Activated CD4-positive, alpha-beta T cell treated with anti-CD3 and anti-CD28 coated beads, Interleukin-2, amount 50 U/mL, for 16 hours (primary cell): Measurements from ENCODE around the gene HOXC10.
A peak's percentile ranks its signal among the peaks of the same experiment; 100 is the strongest.

Source experiments
- DNase-seq: peaks from one replicate; pipeline ENCODE4 v3.0.0-alpha.2; 2020

HOXC10 gene

GRCh38 chr12:54030889-54031471 is 46.0 kb downstream of the HOXC10 start:
- no peak for DNase-seq

DNA sequence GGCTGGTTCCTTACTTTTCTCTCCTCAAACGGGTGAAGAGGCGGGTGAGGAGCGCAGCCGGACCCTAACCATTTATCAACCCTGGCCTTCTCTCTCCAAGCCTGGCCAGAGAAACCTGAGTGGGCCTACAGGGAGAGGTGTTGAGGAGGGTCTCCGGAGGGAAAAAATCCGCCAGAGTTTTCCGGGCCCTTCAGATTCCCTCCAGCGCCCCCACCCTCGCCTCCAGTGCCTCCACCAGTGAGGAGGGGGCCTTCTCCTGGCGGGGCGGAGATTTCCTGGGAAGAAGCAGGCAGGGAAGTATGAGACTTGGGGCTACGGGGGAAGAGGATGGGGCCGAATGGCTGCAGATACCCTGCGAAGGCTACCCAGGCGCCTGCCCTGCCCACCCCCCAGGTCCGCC is 46.5 kb downstream of the HOXC10 start:
- no peak for DNase-seq

- DNase-seq = no peak
Measured at GRCh38 chr12:54032086-54032619, 47.2 kb downstream of the HOXC10 start.

- DNase-seq = peak; percentile 63
Measured at GRCh38 chr12:54032627-54033100, 47.7 kb downstream of the HOXC10 start, which contains the start of gene HOXC5. TSS of gene HOXC5 (plus strand) at chr12:54033050. CDS start at chr12:54033123, 73 bp downstream.

DNA sequence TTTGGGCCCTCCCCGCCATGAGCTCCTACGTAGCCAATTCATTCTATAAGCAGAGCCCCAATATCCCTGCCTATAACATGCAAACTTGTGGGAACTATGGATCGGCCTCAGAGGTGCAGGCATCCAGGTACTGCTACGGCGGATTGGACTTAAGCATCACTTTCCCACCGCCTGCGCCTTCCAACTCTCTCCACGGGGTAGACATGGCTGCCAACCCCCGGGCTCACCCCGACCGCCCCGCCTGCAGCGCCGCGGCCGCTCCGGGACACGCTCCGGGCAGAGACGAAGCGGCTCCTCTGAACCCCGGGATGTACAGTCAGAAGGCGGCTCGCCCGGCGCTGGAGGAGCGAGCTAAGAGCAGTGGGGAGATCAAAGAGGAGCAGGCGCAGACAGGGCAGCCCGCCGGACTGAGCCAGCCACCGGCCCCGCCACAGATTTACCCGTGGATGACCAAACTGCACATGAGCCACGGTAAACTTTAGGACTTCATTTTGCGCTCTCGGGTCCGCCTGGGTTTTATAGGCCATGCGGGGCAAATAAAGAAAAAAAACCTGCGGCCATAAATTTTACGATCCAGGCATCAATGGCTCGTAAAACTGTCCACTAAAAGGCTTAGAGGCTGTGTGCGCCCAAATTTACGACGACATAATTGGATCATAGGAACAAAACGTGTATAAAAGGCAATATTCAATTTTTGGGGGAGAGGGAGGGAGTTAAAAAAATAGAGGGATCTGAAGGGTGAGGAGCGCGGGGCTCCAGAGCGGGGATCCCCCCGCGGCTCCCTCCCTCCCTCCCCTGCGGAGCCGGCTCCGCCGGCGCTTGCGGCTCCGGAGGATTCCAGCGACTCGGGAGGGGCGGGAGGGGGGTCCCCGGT is 48.4 kb downstream of the HOXC10 start:
- DNase-seq = no peak

DNA sequence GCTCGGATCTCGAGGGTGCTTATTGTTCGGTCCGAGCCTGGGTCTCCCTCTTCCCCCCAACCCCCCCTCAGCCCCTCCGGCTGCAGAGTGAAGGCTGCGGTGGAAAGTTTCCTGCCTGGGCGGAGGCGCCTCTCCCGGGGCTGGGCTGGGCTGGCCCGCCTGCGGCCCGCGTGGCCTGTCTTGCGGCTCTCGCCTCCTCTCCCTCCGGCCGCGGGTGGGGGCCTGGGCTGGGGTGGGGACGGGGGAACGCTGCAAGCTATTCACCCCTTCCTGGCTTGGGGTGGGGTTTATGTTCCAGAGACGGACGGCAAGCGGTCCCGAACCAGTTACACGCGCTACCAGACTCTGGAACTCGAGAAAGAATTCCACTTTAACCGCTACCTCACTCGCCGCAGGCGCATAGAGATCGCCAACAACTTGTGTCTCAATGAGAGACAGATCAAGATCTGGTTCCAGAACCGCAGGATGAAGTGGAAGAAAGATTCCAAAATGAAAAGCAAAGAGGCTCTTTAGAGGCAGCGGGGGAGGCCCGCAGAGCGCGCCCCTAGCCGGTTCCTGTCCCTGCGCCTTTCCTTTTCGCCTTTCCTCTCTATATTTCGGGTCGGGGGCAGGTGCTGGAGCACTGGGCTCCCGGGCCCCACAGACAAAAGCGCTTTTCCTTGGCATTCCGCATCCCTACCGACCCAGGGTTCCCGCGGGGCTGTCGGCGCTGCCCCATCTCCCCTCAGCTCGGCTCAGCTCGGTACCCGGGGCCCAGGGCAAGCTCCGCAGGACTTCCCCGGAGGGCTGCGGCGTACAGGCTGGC is 49.2 kb downstream of the HOXC10 start:
- no peak for DNase-seq

DNA sequence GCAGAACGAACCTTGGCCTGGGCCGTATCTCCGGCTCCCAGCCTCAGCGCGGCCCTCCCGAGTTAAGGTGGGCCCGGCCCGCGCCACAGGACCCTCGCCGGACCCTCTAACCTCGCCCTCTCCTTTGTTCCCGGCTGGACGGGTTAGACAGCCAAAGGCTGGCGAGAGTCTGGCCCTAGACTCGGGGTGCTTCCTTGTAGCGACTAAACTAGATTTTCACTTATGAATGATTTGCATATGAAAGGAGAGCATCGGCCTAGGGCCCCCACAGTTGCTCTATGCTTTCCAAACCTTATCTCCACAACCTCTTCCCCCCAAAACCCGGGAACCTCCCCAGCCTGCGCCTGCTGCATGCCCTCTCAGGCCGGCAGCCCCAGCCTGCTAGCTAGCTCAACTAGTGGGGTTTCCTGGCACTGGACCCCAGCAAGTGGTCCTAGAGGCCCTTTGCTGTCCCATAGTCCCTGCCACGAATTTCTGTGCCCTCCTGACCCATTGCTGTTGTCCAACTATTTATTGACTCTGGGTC is 49.9 kb downstream of the HOXC10 start:
- DNase-seq = no peak

DNA sequence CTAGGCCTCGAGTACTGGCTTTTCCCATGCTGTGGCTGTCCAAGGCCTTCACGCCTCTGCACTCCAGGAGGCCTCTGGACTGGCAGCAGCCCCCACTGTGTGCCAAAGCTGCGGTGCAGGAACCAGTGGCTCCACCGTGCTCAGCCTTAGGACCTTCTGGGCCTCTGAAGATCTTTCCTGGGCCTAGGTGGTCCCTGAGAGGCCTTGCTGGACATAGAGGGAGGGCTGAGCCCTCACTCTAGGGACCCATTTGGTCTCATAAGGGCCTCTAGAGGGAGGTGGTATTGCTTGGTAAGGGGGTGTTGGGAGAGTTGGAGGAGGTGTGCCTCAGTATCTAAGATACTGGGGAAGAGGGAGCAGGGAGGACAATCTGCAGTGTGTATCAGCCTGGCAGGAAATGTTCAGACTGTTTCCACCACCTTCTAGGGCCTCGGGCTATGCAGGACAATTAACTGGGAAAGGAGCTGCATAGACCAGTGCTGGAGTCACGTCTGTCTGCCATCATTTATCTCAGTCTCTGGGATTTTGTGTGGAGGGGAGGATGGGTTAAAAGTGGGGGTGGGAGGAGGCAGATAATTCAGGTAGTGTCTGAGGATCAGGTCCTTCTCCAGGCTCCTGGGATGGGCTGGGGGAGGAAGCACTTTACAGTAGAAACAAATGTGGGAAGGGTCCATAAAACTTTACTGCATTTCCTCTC is 50.8 kb downstream of the HOXC10 start:
- no peak for DNase-seq

- DNase-seq = no peak
Measured at GRCh38 chr12:54036620-54037359, 51.8 kb downstream of the HOXC10 start.

- no peak for DNase-seq
Measured at GRCh38 chr12:54037360-54038283, 52.7 kb downstream of the HOXC10 start.

DNA sequence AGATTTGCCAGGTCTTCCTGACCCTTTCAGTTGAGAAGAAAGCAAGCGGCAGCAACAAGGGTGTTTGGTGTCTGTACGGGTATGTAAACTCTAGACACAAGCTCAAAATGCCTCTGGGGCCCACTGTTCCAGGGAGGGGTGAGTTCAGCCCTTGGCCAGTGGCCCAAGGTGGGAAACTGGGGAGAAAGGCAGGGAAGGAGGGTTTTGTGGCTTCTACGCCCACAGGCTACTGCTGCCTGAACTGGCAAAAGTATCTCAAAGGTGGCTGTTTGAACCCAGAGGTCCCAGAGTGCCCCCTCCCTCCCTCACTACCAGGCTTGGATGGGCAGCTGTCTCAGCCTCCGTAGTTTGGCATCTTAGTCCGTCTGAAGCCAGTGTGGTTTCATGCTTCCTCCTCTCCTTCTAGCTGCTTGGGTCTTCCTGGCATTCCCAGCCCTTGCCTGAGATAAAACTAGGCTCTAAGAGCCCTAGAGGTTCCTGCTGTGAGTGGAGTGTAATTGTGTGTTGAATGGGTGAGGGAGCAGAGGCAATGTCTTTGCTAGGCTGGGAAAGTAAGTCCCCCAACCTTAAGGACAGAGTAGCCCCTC is 53.4 kb downstream of the HOXC10 start:
- DNase-seq = no peak

DNA sequence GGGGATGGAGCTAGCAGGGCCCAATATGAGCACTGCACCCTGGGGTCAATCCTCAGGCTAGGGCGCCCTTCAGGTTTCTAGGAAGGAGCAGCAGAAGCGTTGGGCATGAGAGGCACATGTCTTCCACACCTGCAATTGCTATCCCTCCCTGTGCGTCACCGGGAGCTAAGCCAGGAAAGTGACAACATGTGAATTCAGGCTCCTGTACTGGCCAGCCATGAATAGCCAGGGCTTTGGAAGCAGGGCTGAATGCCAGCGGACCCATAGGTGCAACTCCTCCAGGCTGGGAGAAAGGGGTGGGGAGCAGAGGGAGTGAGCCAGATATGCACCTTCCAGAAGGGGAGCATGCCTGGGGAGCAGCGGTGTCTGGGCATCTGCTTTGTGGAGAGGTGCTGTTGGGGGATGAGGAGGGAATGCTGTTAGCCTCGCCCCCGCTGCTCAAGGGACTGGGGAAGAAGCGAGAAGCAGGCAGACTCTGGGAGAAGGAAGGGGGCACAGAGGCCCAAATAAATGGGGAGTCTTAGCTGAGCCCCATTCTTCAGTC is 54.0 kb downstream of the HOXC10 start:
- DNase-seq = no peak

DNA sequence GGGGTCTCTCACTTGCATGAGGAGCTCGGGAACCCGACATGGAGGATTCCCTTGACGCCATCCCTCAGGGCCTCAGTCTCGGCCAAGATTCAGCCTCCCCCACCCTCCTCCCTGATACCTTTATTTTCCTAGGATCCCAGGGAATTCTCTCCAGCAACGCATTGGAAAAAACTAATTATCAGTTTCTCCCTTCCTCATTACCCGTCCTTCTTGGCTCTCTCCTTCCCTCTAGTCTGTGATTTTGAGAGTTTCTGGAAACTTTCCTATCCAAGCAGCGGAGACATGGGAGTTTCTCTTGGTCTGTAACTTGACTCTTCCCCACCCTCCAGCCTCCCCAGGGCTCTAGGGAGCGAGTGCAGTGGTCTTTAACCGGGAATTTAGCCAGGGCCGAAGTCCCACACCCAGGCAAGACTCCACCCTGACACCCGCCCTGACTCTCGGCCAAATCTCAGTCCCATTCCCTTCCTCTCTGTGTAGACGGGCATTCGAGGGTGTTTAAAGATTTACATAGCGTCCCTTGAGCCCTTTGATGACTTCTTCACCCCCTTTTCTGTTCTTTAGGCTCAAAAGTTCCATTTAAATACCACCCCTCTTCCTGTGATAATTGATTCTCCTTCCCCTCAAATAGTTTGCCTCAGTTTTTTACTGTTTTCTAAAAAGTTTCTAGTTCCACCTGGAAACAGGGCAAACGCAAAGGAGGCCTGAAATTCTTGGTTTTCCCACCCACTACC is 54.6 kb downstream of the HOXC10 start:
- no peak for DNase-seq
